ENCODE results near the gene ADH7.

DNA sequence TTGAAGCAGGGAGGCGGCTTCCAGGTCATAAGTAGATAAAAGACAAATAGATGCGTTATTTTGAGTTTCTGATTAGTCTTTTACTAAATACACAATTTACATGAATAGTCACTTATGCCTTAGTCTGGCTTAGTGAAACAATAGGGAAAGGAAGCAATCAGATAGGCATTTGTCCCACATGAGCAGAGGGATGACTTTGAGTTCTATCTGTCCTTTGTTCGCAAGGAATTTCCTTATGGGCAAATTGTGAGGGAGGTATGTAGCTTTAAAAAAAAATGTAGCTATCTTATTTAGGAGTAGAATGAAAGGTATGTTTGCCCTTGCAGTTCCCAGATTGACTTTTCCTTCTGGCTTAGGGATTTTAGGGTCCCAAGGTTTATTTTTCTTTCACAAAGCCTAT lies 56.3 kb downstream of the ADH7 start:
- TF ChIP-seq HOXA7 (CRISPR knock-in tag; IDR thresholded peaks at IDR 0.05) (no peak), POLR2A (IDR thresholded peaks at IDR 0.05; ENCODE audit: low read length) (no peak), SREBF2 (IDR thresholded peaks at IDR 0.05) (no peak), RAD21 (conservative IDR thresholded peaks at IDR 0.05 in 1 of 2, IDR thresholded peaks at IDR 0.05 in 1 of 2) (no peak), EHF (CRISPR knock-in tag; IDR thresholded peaks at IDR 0.05) (no peak), EP300 (IDR thresholded peaks at IDR 0.05) (no peak), MAX (IDR thresholded peaks at IDR 0.05) (no peak), CEBPB (IDR thresholded peaks at IDR 0.05) (no peak), MYC (IDR thresholded peaks at IDR 0.05; ENCODE audit: borderline replicate concordance, low read length) (no peak), MAFK (IDR thresholded peaks at IDR 0.05; ENCODE audit: partially characterized antibody) (no peak), HDAC2 (IDR thresholded peaks at IDR 0.05) (no peak), BHLHE40 (IDR thresholded peaks at IDR 0.05; ENCODE audit: low read depth, low read length) (no peak)
- TF ChIP-seq, protein P1, sequence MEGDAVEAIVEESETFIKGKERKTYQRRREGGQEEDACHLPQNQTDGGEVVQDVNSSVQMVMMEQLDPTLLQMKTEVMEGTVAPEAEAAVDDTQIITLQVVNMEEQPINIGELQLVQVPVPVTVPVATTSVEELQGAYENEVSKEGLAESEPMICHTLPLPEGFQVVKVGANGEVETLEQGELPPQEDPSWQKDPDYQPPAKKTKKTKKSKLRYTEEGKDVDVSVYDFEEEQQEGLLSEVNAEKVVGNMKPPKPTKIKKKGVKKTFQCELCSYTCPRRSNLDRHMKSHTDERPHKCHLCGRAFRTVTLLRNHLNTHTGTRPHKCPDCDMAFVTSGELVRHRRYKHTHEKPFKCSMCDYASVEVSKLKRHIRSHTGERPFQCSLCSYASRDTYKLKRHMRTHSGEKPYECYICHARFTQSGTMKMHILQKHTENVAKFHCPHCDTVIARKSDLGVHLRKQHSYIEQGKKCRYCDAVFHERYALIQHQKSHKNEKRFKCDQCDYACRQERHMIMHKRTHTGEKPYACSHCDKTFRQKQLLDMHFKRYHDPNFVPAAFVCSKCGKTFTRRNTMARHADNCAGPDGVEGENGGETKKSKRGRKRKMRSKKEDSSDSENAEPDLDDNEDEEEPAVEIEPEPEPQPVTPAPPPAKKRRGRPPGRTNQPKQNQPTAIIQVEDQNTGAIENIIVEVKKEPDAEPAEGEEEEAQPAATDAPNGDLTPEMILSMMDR (IDR thresholded peaks at IDR 0.05), result no peak
- TF ChIP-seq, protein P2, sequence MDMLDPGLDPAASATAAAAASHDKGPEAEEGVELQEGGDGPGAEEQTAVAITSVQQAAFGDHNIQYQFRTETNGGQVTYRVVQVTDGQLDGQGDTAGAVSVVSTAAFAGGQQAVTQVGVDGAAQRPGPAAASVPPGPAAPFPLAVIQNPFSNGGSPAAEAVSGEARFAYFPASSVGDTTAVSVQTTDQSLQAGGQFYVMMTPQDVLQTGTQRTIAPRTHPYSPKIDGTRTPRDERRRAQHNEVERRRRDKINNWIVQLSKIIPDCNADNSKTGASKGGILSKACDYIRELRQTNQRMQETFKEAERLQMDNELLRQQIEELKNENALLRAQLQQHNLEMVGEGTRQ (IDR thresholded peaks at IDR 0.05), result no peak

All from A549 (cell line).